NCI-H774 (cell line): Measurements from ENCODE around the gene GNG12.

Source experiments
- DNase-seq: peaks from one replicate; lab custom pipeline; 2025; lab: John Stamatoyannopoulos, UW

GNG12 gene

GRCh38 chr1:67840449-67840848 lies 7.2 kb upstream of the GNG12 start:
- no peak for DNase-seq

- no peak for DNase-seq
Observed at GRCh38 chr1:67839826-67840225, 6.6 kb upstream of the GNG12 start.

- no peak for DNase-seq
Observed at GRCh38 chr1:67838180-67838910, 5.1 kb upstream of the GNG12 start.

GRCh38 chr1:67836769-67837168 lies 3.5 kb upstream of the GNG12 start:
- DNase-seq: no peak

GRCh38 chr1:67835663-67836452 lies 2.6 kb upstream of the GNG12 start:
- DNase-seq: no peak

GRCh38 chr1:67834246-67834877 lies 1.1 kb upstream of the GNG12 start:
- DNase-seq: no peak

GRCh38 chr1:67833602-67833940 lies 304 bp upstream of the GNG12 start:
- no peak for DNase-seq

- DNase-seq: no peak
Observed at GRCh38 chr1:67831850-67832513, 1.3 kb downstream of the GNG12 start.

- no peak for DNase-seq
Observed at GRCh38 chr1:67830928-67831830, 2.1 kb downstream of the GNG12 start.

GRCh38 chr1:67830226-67830625 lies 3.0 kb downstream of the GNG12 start:
- no peak for DNase-seq

GRCh38 chr1:67827688-67828087 lies 5.6 kb downstream of the GNG12 start:
- DNase-seq: no peak

GRCh38 chr1:67825591-67825990 lies 7.7 kb downstream of the GNG12 start:
- DNase-seq: no peak

- no peak for DNase-seq
Observed at GRCh38 chr1:67824766-67825165, 8.5 kb downstream of the GNG12 start.

GRCh38 chr1:67823615-67824014 lies 9.7 kb downstream of the GNG12 start:
- DNase-seq: no peak

GRCh38 chr1:67821263-67821662 lies 12.0 kb downstream of the GNG12 start:
- DNase-seq: no peak

- DNase-seq: no peak
Observed at GRCh38 chr1:67818725-67819301, 14.5 kb downstream of the GNG12 start.

- DNase-seq: no peak
Observed at GRCh38 chr1:67818162-67818561, 15.1 kb downstream of the GNG12 start.

- no peak for DNase-seq
Observed at GRCh38 chr1:67817319-67817718, 15.9 kb downstream of the GNG12 start.

GRCh38 chr1:67816506-67816905 lies 16.8 kb downstream of the GNG12 start:
- DNase-seq: no peak

GRCh38 chr1:67816095-67816475 lies 17.2 kb downstream of the GNG12 start:
- no peak for DNase-seq
